NCI-H2171 (cell line): Measurements from ENCODE around the gene CCDC197.
A peak's percentile ranks its signal among the peaks of the same experiment; 100 is the strongest.

ENCODE experiments used
- DNase-seq: peaks from one replicate; lab custom pipeline; 2025; lab: John Stamatoyannopoulos, UW

Gene CCDC197

DNA sequence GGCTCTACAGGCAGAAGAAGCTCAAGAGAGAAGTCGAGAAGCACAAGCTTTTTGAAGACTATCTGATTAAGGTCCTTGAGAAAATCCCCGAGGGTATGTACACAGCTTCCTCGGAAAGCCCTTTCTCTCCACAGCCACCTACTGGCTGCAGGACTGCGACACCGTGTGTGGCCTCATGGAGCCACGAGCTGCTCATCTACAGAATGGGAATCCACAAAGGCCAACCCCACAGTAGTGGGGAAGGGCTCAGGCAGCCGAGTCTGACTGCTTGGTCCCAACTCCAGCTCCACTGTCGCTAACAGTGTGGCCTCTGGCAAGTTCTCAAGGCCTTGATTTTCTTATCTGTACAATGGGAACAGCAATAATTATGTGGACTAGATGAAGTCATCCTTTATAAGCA, 2.5 kb downstream of the CCDC197 start:
- DNase-seq = no peak

DNA sequence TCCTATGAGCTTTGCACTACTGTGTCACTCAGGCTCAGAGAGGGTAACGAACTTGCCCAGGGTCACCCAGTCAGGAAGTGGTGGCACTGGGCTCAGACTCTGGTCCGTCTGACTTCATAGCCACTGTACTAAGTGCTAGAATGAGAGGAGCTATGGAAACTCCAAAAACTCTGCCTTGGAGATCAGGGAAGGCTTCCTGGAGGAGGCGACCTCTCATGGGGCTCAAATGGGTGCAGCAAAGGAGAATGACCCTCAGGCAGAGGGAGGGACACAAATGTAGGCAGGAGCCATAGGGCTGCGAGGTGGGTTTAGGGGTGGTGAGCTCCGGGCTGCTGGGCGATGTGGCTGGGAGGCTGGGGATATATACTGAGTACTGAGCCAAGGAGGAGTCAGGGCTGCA, 3.2 kb downstream of the CCDC197 start:
- no peak for DNase-seq

DNA sequence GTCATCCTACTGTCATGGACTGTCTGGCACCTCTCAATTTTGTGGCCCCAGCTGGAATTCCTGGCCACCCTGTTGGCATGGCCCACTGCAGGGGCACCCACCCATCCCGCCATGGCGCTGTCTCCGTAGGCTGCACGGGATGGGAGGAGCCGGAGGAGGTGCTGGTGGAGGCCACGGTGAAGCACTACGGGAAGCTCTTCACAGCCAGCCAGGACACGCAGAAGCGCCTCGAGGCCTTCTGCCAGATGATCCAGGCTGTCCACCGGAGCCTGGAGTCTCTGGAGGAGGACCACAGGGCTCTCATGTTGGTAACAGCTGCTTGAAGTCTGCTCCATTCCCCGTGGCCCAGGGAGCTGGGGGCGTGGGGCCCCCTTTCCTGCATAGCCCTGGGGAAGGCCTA, 3.9 kb downstream of the CCDC197 start:
- no peak for DNase-seq

DNA sequence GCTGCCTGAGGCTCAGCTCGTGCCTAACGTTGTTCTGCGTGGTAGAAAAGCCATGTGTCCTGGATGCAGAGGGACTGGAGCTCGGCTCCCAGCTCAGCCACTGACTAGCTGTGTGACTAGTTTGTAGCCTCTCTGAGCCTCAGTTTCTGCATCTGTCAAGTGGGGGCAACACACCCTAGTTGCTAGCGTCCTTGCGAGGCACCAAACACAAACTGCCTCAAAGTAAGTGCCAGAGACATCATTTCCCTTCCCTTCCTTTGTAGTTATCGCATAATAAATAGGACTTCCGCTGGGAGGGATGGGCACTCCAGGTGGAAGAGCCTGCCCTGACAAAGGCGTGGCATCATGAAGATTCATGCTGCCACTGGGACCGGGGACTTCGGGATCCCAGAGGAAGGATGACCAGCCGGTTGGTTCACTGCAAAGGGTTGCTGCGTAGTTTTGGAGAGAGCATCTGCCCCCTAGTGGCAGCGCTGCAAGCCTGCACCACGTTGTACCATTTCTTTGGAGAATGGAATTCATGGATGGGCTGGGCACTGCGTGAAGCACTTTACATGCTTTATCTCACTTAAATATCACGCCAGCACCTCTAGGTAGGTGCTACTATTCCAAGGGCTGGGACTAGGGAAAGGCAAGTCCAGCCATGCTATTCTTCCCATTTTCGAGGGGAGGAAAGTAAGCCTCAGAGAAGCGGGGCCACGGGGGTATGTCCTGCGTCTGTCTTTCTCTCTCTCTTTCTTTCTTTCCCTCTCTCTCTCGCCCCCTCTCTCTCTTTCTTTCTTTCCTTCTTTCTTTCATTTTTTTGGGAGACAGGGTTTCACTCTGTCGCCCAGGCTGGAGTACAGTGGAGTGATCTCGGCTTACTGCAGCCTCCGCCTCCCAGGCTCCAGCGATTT, 4.6 kb downstream of the CCDC197 start:
- DNase-seq = peak; percentile 71

DNA sequence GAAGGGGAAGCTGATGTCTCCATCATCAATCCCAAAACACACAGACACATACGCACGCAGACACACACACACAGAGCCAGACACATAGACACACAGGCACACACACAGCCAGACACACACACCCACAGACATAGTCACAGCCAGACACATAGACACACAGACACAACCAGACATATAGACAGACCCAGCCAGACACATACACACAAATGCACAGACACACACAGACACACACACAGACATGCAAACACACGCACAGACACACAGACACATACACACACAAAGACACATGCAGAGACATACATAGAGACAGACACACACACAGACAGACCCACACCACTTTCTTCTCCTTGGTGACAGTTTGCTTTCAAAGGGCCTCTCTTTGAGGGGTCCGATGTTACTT, 6.3 kb downstream of the CCDC197 start:
- DNase-seq = no peak

DNA sequence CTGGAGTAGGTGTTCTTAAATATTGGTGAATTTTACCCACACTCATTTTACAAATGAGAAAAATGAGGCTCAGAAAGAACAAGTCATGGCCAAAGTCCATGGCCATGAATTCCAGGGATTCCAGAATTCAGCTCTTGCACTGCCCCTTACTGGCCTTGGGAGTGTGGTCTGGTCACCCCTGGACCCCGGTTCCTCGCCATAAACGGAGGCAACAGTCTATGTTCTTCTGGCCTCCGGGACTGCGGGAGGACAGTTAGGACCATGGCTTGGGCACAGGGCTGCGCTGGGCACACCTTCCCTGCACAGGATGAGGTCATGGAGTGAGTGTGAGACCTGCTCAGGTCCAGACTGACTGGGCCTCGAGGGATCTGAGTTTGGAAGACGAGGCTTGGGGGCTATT, 6.9 kb downstream of the CCDC197 start:
- no peak for DNase-seq

DNA sequence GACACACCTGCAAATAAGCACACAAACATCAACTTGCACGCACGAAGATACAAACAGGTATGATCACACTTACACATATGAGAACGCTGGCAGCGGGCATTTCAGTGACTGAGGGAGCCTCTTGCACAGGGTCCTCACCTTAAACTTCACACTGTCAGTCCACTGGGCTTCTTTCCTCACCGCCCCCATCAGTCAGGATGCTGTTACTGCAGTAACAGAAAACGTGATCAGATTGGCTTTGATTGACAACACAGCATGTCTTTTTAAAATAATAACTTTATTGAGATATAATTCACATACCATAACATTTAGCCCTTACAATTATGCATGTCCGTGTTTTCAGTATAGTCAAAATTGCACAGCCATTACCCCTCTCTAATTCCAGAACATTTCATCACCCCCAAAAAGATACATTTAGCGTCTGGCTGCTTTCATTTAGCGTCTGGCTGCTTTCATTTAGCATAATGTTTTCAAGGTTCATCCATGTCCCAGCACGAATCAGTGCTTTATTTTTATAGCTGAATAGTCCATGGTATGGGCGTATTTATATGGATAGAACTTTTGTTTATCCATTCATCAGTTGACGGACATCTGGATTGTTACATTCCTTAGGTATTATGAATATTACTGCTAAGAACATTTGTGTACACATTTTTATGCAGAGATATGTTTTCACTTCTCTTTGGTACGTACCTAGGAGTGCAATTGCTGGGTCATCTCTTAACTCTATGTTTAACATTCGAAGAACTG, 8.4 kb downstream of the CCDC197 start:
- no peak for DNase-seq

DNA sequence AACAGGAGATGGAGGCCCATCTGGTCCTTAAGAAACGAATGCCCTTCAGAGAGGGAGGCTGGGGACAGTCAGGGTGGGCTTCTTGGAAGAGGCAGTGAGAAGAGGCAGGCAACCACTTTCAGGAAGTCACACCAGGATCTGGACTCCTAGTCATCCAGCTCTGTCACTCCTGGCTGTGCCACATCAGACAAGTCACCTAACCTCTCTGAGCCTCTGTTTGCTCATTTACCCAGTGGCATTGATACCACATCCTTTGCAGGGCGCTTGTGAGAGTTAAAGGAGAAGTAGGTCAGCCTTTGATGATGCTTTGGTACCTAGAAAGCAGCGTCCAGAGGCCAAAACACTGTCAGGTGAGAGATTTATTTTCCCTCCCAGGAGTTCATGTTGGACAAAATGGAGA, 11.1 kb downstream of the CCDC197 start:
- DNase-seq = no peak

DNA sequence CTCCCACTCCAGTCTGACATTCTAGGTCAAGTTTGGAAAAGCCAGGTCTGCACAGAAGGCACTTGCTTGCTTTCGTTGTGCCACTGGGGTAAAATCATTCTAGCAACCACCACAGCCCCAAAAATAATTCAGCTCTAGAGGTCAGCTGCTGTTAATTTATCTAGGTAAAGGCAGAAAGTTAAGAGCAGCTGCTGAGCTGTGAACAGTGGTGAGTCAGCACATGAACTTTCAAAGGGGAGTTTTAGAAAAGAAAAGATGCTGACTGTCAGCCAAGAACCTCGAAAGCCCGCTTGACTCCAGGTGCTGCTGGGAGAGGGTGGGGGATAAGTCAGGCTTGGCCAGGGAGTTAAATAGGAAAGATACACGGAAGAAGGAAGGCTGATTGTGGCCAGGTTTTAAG, 12.7 kb downstream of the CCDC197 start:
- no peak for DNase-seq

DNA sequence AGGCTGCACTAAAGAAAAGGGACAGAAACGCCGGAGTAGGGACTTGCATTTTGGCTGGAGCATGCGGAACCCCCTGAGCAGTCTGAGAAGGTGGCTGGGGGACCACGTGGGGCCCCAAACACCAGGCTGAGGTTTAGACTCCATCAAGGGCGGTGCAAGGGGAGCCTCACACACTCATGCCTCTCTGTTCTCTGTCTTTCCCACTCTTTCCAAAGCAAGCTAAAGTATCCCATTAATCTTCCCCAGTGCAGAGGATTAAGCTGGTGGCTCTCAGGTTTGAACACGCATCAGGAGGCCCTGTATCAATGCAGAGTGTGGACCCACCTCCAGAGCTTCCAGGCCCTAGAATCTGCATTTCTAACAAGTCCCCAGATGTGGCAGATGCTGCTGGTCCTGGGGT, 13.5 kb downstream of the CCDC197 start:
- no peak for DNase-seq

DNA sequence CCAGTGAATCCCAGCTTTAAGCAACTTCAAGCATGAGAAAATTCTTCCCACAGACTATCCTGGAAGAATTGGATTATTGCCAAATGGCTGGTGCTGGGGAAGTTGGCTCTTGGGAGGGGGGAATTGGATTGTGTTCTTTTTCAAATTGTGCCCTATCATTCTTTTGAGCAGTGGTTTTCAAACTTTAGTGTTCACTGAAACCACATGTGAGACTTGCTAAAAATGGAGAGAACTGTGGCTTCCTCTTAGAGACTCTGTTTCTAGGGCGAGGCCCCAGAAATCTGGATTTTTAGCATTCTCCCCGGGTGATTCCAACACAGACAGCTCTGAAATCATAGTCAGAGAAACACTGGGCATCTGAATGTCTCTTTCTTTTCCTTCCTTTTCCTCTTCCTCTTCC, 14.7 kb downstream of the CCDC197 start:
- peak; percentile 21 for DNase-seq

DNA sequence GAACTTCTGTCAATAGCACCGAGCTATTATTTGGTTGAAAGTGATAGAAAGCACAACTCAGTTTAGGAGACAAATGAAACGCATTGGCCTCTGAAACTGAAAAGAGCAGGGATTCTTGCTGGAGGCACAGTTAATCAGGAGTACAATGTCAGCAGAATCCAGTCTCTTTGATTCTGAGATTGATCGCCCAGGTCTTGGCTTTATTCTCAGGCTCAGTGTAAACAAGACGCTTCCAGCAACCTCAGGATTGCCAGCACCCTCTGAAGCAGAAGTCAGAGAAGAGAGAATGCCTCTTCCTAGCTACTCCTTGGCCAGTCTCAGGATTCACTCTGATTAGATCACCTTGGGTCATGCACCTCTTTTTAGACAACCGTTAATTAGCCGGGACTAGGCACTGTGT, 17.3 kb downstream of the CCDC197 start:
- DNase-seq = no peak

DNA sequence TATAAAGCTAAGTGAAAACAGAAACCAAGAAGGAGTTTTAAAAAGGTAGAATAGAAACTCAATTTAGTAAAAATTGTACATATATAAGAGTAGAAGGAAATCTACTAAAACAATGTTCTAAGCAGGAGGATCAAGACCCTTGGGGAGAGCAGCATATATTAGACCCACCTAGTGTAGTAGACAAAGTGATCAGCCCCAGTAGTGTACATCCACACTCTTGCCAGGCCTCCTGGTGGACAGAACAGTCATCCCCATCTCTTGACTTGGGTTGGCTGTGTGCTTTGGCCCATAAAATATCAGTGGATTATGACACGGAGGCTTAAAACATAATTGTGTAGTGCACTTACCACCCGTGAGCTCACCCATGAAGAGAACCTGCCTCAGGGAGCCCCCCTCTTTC, 18.1 kb downstream of the CCDC197 start:
- DNase-seq = no peak

DNA sequence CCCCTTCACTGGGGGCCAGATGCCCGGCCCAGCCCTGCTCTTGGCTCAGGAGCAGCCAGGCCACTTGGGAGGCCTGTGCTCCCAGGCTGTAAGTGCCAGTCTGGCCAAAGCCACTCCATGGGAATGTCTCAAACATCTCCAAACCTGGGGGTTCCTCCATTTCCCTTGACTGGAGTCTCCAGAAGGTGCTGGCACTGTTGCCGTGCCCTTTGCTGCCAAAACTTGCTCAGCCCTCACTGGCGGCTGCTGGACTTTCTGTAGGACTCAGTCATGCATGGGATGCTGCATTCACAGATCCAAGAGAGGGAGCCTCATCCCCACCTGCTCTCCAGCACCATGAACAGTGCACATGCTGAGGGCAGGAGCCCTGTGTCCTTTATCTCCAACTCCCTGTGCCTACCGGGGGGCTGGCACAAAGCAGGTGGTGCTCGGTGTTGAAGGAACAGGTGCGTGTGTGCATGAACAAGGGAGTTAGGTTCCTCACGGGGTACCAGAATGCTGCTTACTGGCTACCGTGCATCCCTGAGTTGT, 19.4 kb downstream of the CCDC197 start:
- DNase-seq = no peak

DNA sequence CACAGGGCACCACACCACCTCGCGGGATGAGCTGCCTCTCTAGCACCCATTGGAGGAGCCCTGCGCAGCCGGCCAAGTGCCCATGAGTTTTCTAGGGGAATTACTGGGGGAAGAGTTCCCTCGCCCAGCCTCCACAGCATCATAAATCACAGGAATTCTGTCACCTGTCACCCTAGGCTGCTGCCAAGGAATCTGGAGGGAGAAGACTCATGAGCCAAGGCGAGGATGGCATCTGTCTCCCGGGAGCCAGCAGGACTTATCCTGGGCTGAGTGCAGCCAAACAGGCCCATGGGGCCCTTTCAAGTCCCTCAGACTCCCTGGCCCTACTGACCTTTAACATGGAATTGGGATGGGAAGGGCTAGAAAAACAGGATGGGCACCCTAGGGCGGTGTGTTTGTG, 21.2 kb downstream of the CCDC197 start:
- DNase-seq = no peak

DNA sequence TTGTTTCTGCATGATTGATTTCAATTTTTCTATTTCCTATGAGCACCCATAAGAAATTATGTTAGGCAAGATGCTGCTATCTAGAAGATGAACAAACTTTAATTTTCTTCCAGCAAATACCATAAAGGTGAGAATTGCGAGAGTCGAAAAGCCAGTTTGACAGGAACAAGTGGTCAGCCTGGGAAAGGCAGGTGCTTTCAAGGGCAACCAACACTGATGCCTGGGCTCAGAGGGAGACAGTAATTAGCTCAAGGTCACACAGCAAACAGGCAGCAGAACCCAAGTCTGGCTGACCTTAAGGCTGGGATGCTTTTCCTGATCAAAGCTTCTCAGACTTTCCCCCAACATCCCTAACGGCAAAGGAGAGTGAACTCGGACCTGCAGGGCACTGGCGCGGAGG, 22.2 kb downstream of the CCDC197 start:
- DNase-seq = no peak

DNA sequence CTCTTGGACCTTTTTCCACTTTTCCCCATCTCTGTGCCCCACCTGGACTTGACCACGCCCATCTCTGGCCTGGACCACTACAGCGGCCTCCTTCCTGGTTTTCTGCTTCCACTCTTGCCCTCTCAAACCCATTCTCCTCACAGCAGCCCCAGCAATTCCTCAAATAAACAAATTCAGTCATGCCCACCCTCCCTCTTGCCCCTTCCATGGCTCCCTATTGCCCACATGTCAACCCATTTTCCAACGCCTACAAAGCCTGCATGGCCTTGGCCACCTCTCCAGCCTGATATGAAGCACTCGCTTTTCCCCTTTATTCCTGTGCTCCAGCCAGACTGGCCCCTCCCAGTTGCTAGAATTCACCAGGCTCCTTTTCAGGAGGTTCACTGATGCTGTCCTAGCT, 23.2 kb downstream of the CCDC197 start:
- DNase-seq = no peak

DNA sequence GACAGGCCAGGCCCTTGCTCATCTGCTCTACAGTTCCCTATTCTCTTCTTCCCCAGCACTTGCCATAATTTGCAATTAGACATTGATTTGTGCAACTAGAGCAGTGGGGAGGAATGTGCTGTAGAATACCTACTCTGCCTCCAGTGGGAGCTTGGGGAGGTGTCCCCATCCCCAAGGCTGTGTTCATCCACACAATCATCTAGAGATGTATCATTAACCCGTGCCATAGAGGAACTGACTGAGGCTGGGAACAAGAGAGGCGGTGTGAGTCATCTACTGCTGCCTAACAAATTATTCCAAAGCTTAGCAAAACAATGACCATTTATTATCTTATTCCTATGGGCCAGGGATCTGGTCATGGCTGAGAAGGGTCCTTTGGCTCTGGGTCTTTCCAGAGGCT, 23.9 kb downstream of the CCDC197 start:
- DNase-seq = no peak

DNA sequence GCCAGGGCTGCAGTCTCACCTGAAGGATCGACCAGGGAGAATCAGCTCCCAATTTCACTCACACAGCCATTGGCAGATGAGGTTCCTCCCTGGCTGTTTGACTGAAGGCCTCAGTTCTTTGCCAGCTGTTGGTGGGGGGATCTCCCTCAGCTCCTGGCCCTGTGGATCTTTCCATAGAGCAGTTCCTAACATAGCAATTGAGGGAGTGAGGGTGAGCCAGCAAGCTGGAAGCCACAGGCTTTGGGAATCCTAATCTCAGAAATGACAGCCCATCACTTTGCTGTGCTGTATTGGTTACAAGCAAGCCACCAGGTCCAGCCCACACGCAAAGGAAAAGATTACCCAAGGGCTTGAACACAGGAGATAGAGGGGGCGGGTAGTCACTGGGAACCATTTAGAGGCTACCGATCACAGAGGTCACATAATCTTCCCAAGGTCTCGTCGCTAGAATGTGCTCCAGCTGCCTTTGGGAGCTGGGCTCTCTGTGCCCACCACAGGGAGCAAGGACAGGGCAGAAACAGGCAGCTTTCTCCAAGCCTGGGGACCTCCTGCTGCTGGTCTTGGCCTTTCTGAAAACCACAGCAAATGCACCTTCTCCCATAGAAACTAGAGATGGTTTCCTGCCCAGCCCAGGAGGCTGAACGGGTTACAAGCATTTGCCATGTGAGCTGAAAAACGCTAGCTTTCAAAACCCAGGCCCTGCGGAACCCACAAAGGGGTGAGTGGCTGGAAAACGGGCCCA, 24.5 kb downstream of the CCDC197 start:
- no peak for DNase-seq

DNA sequence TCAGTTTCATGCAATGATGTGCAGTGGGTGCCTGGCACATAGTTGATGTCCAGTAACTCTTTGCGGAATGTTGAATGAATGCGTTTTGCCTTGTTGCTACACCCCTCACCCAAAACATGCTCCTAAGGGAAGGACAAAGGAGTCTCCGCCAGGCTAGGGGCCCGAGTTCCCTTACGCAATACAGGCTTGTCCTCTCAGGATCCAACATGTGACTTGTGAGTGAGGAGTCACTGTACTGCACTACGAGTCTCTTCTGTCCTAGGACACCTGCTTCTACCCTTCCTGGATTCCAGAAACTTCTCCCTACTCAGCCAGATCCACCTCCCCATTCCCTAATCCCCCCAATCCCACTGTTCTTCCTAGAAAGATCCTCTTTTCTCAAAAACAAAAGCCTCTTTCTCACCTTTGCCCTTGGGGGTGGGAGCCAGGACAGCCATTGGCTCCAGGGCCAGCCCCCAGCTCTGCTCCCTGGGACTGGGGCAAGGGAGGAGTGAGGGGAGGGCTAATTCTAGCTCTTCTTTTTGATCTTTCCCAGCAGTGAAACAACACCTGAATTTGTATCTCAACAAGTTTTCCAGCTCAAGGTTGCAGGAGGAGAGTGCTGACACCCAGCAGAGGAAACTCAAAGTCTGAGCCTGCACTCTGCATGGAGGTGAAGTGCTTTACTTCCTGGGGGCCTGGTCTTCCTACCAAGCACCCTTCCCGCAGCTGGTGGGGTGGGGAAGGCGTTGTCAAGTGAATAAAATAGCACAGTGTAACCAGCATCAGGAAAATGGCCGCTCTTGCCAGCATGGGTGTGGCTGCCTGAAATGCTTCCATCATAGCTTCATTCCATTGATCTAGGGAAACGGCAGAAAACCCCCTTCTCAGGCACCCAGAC, 25.7 kb downstream of the CCDC197 start:
- DNase-seq = no peak

DNA sequence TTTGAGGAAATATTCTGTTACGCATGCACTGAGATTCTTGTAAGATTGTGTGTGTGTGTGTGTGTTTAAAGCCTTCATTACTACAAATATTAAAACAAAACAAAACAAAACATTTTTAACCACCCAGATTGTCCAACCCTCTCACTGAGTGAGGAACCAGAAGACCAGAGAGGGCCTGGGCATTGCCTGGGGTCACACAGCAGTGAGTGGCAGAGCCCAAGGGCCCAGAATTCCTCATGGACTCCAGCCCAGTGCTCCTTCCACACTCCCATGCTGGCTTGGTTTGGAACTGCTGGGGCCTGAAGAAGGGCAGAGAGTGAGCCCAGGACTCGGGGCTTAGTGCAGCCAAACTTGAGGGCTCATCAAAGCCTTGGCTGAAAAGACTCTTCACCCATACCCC, 27.4 kb downstream of the CCDC197 start:
- no peak for DNase-seq

DNA sequence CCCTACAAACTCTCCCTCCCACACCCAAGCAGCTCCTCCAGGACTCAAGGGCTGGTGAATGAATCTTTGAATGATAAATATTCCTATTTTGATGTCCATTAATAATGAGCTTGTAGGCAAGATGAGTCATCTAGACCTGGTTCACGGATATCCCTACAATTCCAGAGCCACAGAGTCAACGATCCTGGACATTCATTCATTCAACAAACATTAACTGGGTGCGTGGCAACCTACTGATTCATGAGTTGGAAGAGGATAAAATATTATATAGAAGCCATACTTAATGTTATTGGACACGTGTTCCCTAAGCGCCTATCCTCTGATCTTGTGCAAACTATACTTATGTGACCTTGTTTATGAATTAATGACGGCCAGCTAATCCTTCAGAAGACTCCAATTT, 28.6 kb downstream of the CCDC197 start:
- DNase-seq = no peak
